ENCODE results near the gene CLIC3. TPM values are rescaled to one million over a fixed set of nuclear protein-coding genes. Genes with fewer than 3 reads are reported as not detected.
A peak's percentile ranks its signal among the peaks of the same experiment; 100 is the strongest.

The CLIC3 gene
- total RNA-seq, 4 donors from 2014 or later: 3.3 TPM; not detected in 3

DNA sequence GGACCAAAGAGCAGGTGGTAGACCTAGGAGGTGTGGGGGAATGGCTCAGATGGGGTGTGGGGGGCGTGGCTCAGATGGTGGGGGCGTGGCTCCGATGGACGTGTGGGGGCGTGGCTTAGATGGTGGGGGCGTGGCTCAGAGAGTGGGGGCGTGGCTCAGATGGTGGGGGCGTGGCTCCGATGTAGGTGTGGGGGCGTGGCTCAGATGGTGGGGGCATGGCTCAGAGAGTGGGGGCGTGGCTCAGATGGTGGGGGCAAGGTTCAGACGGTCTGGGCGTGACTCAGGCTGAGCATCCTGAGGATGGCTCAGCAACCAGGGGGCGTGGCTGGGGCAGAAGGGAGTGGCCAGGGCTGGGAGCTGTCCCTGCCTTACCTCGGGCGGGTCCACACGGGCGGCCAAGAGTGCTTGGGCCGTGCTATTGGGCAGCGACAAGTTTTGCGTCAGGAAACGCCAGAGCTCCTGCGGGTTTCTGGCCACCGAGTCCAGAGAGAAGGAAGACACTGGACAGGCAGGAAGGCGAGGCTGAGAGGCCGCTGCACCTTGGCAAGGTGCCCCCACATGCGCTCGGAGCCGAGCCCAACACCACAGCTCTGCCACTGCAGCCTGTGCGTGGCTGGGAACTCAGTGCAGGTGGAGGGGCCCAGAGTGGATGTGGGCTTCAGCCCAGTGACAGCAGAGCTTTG, 25.8 kb upstream of the CLIC3 start:
- H3K27ac ChIP-seq: peak overlapping the region in 3 of 4 donors; percentile 63 to 91 (median 86)
- peak; percentile 38 to 98 (median 96) for DNase-seq
- TF ChIP-seq POLR2A (IDR thresholded peaks at IDR 0.05): peak; percentile 77 to 87
- TF ChIP-seq, protein P1, sequence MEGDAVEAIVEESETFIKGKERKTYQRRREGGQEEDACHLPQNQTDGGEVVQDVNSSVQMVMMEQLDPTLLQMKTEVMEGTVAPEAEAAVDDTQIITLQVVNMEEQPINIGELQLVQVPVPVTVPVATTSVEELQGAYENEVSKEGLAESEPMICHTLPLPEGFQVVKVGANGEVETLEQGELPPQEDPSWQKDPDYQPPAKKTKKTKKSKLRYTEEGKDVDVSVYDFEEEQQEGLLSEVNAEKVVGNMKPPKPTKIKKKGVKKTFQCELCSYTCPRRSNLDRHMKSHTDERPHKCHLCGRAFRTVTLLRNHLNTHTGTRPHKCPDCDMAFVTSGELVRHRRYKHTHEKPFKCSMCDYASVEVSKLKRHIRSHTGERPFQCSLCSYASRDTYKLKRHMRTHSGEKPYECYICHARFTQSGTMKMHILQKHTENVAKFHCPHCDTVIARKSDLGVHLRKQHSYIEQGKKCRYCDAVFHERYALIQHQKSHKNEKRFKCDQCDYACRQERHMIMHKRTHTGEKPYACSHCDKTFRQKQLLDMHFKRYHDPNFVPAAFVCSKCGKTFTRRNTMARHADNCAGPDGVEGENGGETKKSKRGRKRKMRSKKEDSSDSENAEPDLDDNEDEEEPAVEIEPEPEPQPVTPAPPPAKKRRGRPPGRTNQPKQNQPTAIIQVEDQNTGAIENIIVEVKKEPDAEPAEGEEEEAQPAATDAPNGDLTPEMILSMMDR (IDR thresholded peaks at IDR 0.05): no peak
- H3K4me3 ChIP-seq: no peak overlapping the region
- H3K27me3 ChIP-seq: no peaks in the 10 kb centered on the region
- H3K9me3 ChIP-seq: no peaks in the 10 kb centered on the region
- H3K4me1 ChIP-seq: peaks cover 1 to 44% (median 5%) of the 10 kb centered on the region in 4 donors
- H3K36me3 ChIP-seq: peaks cover 0 to 12% (median 0%) of the 10 kb centered on the region in 3 donors

DNA sequence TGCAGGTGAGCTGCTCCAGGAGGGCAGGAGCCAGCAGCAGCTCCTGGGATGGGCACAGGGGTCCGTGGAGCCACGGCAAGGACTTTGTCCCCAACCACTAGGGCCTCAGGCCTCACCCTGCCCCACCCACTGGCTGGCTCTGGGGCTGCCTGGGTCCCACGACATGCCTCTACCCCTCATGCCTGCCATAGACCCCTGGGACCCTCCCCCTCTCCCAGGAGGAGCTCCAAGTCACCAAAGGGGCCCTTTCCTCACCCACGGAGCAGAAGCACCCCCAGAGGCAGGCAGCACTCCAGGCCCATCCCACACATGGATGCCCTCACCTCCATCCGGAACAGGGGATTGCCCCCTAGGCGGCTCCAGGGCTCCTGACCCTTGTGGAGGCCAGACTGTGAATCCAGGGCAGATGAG, 25.2 kb upstream of the CLIC3 start:
- peaks cover 0 to 17% (median 0%) of the 10 kb centered on the region in 3 donors for H3K36me3 ChIP-seq
- H3K27ac ChIP-seq: peak overlapping the region in 1 of 4 donors; percentile 47
- no peak for DNase-seq

DNA sequence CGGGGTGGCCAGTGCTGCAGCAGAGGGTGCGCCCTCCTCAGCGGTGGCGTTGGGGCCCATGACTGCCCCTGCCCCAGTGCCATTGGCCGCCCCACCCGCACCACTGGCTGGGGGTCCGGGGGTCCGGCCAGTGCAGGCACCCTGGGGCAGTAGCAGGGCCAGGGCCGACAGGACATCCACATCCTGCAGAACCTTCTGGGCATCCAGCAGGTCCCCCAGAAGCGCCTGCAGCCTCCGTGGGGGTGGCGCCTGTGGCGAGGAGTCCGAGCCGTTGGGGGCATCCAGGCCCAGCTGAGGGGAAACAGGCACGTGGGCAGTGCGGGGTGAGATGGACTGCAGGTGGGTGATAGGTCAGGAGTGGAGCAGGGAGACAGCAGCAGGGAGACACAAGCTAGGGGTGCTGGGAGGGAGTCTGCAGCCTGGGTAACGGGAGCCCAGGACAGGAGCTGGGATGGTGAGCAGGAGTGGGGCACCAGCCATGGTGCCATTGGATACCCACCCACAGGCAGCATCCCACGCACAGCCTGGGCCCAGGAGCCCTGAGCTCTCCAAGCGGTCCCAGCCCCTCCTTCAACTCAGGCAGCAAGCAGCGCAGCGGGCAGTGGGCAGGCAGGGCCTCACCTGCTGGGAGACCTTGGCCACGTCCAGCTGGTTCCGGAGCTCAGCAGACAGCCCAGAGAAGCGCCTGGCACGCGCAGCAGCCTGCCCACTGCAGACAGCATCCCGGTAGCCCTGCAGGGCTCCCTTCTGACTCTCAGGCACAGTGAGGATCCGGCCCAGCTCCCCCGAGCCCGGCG, 24.6 kb upstream of the CLIC3 start:
- Histone ChIP-seq H3K4me3 (no peak overlapping the region), H3K27me3 (no peaks in the 10 kb centered on the region), H3K27ac (peak overlapping the region in 1 of 4 donors; percentile 47), H3K9me3 (no peaks in the 10 kb centered on the region), H3K36me3 (peaks cover 0 to 23% (median 0%) of the 10 kb centered on the region in 3 donors), H3K4me1 (peaks cover 0 to 33% (median 4%) of the 10 kb centered on the region in 4 donors)
- no peak for DNase-seq
- TF ChIP-seq, protein P1 (IDR thresholded peaks at IDR 0.05): no peak
- no peak for TF ChIP-seq POLR2A (IDR thresholded peaks at IDR 0.05)

More for the DNA sequence above, 25.2 kb upstream of the CLIC3 start:
- Histone ChIP-seq H3K9me3 (no peaks in the 10 kb centered on the region), H3K4me1 (peaks cover 0 to 39% (median 4%) of the 10 kb centered on the region in 4 donors), H3K4me3 (no peak overlapping the region), H3K27me3 (no peaks in the 10 kb centered on the region)
- no peak for TF ChIP-seq POLR2A (IDR thresholded peaks at IDR 0.05)
- TF ChIP-seq, protein P1 (IDR thresholded peaks at IDR 0.05): no peak

DNA sequence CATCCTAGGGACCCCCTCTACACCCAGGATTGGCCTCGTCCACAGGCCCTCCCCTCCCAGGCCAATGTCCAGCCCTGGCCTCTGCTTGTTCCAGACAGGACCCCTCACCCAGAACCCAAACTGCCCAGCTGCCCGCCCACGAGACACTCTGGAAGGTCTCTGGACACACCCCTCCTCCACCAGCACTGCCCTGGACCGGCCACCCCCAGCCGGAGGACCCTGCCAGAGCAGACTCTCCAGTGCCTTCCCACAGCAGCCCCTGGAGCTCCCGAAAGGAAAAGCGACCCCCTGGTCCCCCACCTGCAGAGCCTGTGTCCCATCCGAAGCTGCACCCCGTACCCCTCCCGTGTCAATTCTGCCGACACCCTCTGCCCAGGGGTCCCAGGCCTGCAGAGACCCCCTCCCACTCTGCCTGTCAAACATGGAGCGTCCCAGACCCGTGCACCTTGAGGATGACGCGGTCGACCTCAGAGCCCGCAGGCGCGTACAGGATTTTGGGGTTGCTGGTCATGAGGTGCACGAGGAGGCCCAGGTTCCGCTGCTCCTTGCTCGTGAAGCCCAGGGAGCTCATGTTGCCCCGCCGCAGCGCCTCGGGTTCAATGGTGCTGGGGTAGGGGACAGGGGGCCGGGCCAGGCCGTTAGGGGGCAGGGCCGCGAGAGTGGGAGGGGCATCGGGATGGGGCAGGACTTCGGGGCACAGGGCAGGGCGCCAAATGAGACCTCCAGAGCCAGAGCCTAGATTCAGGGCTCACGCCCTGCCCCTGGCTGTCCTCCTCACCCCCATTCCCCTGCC, 23.7 kb upstream of the CLIC3 start:
- no peak overlapping the region for H3K4me3 ChIP-seq
- peaks cover 0 to 32% (median 0%) of the 10 kb centered on the region in 3 donors for H3K36me3 ChIP-seq
- TF ChIP-seq, protein P1 (IDR thresholded peaks at IDR 0.05): no peak
- TF ChIP-seq POLR2A (IDR thresholded peaks at IDR 0.05): no peak

More for the DNA sequence above, 23.7 kb upstream of the CLIC3 start:
- no peaks in the 10 kb centered on the region for H3K9me3 ChIP-seq
- no peak for DNase-seq
- no peaks in the 10 kb centered on the region for H3K27me3 ChIP-seq
- H3K4me1 ChIP-seq: peaks cover 0 to 25% (median 4%) of the 10 kb centered on the region in 4 donors
- no peak overlapping the region for H3K27ac ChIP-seq

Data from Peyer's patch (tissue), 4 donors.